A549 (cell line): ENCODE measurements around the gene PRKCZ. TPM values are rescaled to one million over a fixed set of nuclear protein-coding genes. Genes with fewer than 3 reads are reported as not detected.

Source experiments
- ATAC-seq, 2 experiments: fragments of 200-7000 bp in 1 of 2; fragments of >200 bp in 1 of 2; cut with Nextera tagmentation in 1 of 2; cut with Tn5 transposase in 1 of 2; 3 replicates each; pipeline versions ENCODE4 v1.8.0 to v1.9.1; 2018 to 2020; ENCODE audit warnings: mild to moderate bottlenecking in 1 of 2, moderate library complexity in 1 of 2
- CTCF ChIA-PET: fragments of 300-600 bp; sonication (Branson Sonifier 250); formaldehyde crosslinking; extraction: SDS; loops from one replicate; lab custom pipeline; 2021; ENCODE audit warnings: antibody characterized with exemption, inconsistent platforms; lab: Yijun Ruan, JAX
- POLR2A ChIA-PET: fragments of 350-600 bp; formaldehyde crosslinking; extraction: SDS; loops from one replicate; lab custom pipeline; 2021; ENCODE audit warnings: antibody characterized with exemption, inconsistent platforms; lab: Yijun Ruan, JAX
- DNase-seq, 2 experiments: peaks; one replicate each; pipeline versions ENCODE4 v3.0.0 to v3.0.0-alpha.2; 2011 to 2016; ENCODE audit warnings: low read depth in 1 of 2, low spot score in 1 of 2
- FAIRE-seq: peaks from 2 replicates; lab custom pipeline; 2011; peaks lifted over from hg19 to GRCh38; lab: Jason Lieb, UNC
- H3K27ac ChIP-seq, 2 experiments: fragments of >200 bp; sonication (Bioruptor Twin); formaldehyde crosslinking; 3 replicates each; pipeline ENCODE4 v1.5.1; 2016 to 2017
- H3K4me1 ChIP-seq: fragments of >200 bp; sonication (Bioruptor Twin); formaldehyde crosslinking; 3 replicates; pipeline ENCODE4 v1.6.1; 2016
- H3K4me2 ChIP-seq: fragments of >200 bp; sonication (Bioruptor Twin); formaldehyde crosslinking; 3 replicates; pipeline ENCODE4 v1.6.1; 2016
- H3K4me3 ChIP-seq: fragments of >200 bp; sonication (Bioruptor Twin); formaldehyde crosslinking; 3 replicates; pipeline ENCODE4 v1.5.1; 2016
- H3K9me3 ChIP-seq: fragments of >200 bp; sonication (Bioruptor Twin); formaldehyde crosslinking; 3 replicates; pipeline ENCODE4 v1.6.1; 2016
- BHLHE40 ChIP-seq: IDR thresholded peaks from 2 replicates; pipeline ENCODE4 v1.6.1; 2012; ENCODE audit warnings: low read depth, low read length, inconsistent platforms
- CBX8 ChIP-seq: fragments of 200-600 bp; sonication (generic); IDR thresholded peaks from 2 replicates; pipeline ENCODE4 v1.6.1; 2016
- CHD2 ChIP-seq: fragments of 150-350 bp; IDR thresholded peaks from 2 replicates; pipeline ENCODE4 v1.6.1; 2014; ENCODE audit warnings: low read length; ENCODE audit not compliant: partially characterized antibody
- CHD4 ChIP-seq: fragments of 200-600 bp; sonication (generic); IDR thresholded peaks from 2 replicates; pipeline ENCODE4 v1.6.1; 2016; ENCODE audit warnings: antibody characterized with exemption, mild to moderate bottlenecking, borderline replicate concordance
- EHF ChIP-seq: fragments of 250-450 bp; sonication (Bioruptor Pico); IDR thresholded peaks from 2 replicates; pipeline ENCODE4 v1.5.0; 2020; ENCODE audit warnings: mild to moderate bottlenecking
- EHMT2 ChIP-seq: fragments of 200-600 bp; sonication (generic); IDR thresholded peaks from 2 replicates; pipeline ENCODE4 v1.6.1; 2016; ENCODE audit warnings: antibody characterized with exemption, low read depth, mild to moderate bottlenecking, moderate library complexity
- EP300 ChIP-seq, 2 experiments: fragments of >200 bp; sonication (Bioruptor Twin); formaldehyde crosslinking; IDR thresholded peaks; 2 replicates in 1 of 2; 3 replicates in 1 of 2; pipeline ENCODE4 v1.6.1; 2016 to 2017
- ESRRA ChIP-seq: fragments of 150-350 bp; IDR thresholded peaks from 2 replicates; pipeline ENCODE4 v1.6.1; 2014; ENCODE audit warnings: mild to moderate bottlenecking, low read length, borderline replicate concordance
- FOSB ChIP-seq: fragments of 250-450 bp; sonication (Bioruptor Pico); IDR thresholded peaks from 2 replicates; pipeline ENCODE4 v1.5.0; 2020; ENCODE audit warnings: mild to moderate bottlenecking, moderate library complexity
- FOSL2 ChIP-seq, 2 experiments: fragments of 450-650 bp in 1 of 2; fragments of >200 bp in 1 of 2; sonication (Bioruptor Twin) in 1 of 2; formaldehyde crosslinking; IDR thresholded peaks; 2 replicates each; pipeline versions ENCODE4 v1.5.0 to v1.6.1; 2016 to 2020; ENCODE audit warnings: mild to moderate bottlenecking in 1 of 2, moderate library complexity in 1 of 2
- GATA3 ChIP-seq: IDR thresholded peaks from 2 replicates; pipeline ENCODE4 v1.6.1; 2012; ENCODE audit warnings: borderline replicate concordance
- HOXA7 ChIP-seq: fragments of 250-450 bp; sonication (Bioruptor Pico); IDR thresholded peaks from 2 replicates; pipeline ENCODE4 v1.5.0; 2020; ENCODE audit warnings: mild to moderate bottlenecking, moderate library complexity
- HOXB5 ChIP-seq: fragments of 250-450 bp; sonication (Bioruptor Pico); IDR thresholded peaks from 2 replicates; pipeline ENCODE4 v1.5.0; 2020; ENCODE audit warnings: mild to moderate bottlenecking, moderate library complexity
- KDM1A ChIP-seq: fragments of 200-600 bp; sonication (generic); IDR thresholded peaks from 2 replicates; pipeline ENCODE4 v1.6.1; 2016; ENCODE audit warnings: low read depth, mild to moderate bottlenecking
- MAFK ChIP-seq: fragments of 450-650 bp; IDR thresholded peaks from 2 replicates; pipeline ENCODE4 v1.6.1; 2014; ENCODE audit not compliant: partially characterized antibody
- MAZ ChIP-seq: fragments of 150-350 bp; IDR thresholded peaks from 2 replicates; pipeline ENCODE4 v1.6.1; 2014; ENCODE audit warnings: antibody characterized with exemption, low read depth, low read length, borderline replicate concordance
- MYC ChIP-seq: IDR thresholded peaks from 2 replicates; pipeline ENCODE4 v1.6.1; 2012; ENCODE audit warnings: mild to moderate bottlenecking, inconsistent platforms, low read length, improper control_type of control experiment, borderline replicate concordance
- NPAS2 ChIP-seq: fragments of 250-450 bp; sonication (Bioruptor Pico); IDR thresholded peaks from 2 replicates; pipeline ENCODE4 v1.8.0; 2022; ENCODE audit warnings: mild to moderate bottlenecking, moderate library complexity, borderline replicate concordance
- NR3C1 ChIP-seq: fragments of >200 bp; sonication (Bioruptor Twin); formaldehyde crosslinking; IDR thresholded peaks from 3 replicates; pipeline ENCODE4 v1.6.1; 2017
- POLR2AphosphoS2 ChIP-seq: conservative IDR thresholded peaks from 2 replicates; pipeline ENCODE4 v1.6.1; 2012; ENCODE audit warnings: low read length, improper control_type of control experiment, inconsistent platforms
- RAD21 ChIP-seq, 2 experiments: fragments of >200 bp in 1 of 2; sonication (Bioruptor Twin) in 1 of 2; formaldehyde crosslinking in 1 of 2; IDR thresholded peaks in 1 of 2; conservative IDR thresholded peaks in 1 of 2; 2 replicates in 1 of 2; 3 replicates in 1 of 2; pipeline ENCODE4 v1.6.1; 2012 to 2018; ENCODE audit warnings: inconsistent platforms in 1 of 2
- RARB ChIP-seq: fragments of 250-450 bp; sonication (Bioruptor Pico); IDR thresholded peaks from 2 replicates; pipeline ENCODE4 v1.8.0; 2021; ENCODE audit warnings: mild to moderate bottlenecking, moderate library complexity
- RCOR1 ChIP-seq: fragments of 150-350 bp; IDR thresholded peaks from 2 replicates; pipeline ENCODE4 v1.6.1; 2014; ENCODE audit warnings: antibody characterized with exemption, low read length, low read depth
- RFX5 ChIP-seq: fragments of 450-650 bp; IDR thresholded peaks from 2 replicates; pipeline ENCODE4 v1.7.1; 2014; ENCODE audit warnings: antibody characterized with exemption, mild to moderate bottlenecking, moderate library complexity
- SMC3 ChIP-seq: fragments of >200 bp; sonication (Bioruptor Twin); formaldehyde crosslinking; IDR thresholded peaks from 3 replicates; pipeline ENCODE4 v1.6.1; 2018; ENCODE audit warnings: inconsistent platforms
- TFCP2L1 ChIP-seq: fragments of 250-450 bp; sonication (Bioruptor Pico); IDR thresholded peaks from 2 replicates; pipeline ENCODE4 v1.5.0; 2021; ENCODE audit warnings: mild to moderate bottlenecking
- TP53 ChIP-seq: fragments of 250-450 bp; sonication (Bioruptor Pico); IDR thresholded peaks from 2 replicates; pipeline ENCODE4 v1.5.0; 2021; ENCODE audit warnings: mild to moderate bottlenecking, moderate library complexity
- ZC3H11A ChIP-seq: fragments of 450-650 bp; IDR thresholded peaks from 2 replicates; pipeline ENCODE4 v1.6.1; 2014; ENCODE audit warnings: antibody characterized with exemption, mild to moderate bottlenecking
- ZNF302 ChIP-seq: fragments of 250-450 bp; sonication (Bioruptor Pico); IDR thresholded peaks from 2 replicates; pipeline ENCODE4 v1.9.0; 2021; ENCODE audit warnings: inconsistent platforms, mild to moderate bottlenecking, moderate library complexity
- ZSCAN20 ChIP-seq: fragments of 250-450 bp; sonication (Bioruptor Pico); IDR thresholded peaks from 2 replicates; pipeline ENCODE4 v1.8.0; 2022; ENCODE audit warnings: mild to moderate bottlenecking, moderate library complexity
- WGBS: methylation state at CpG from one replicate; pipeline ENCODE4 v1.1.6; 2017; ENCODE audit errors: missing lambda C conversion rate; 5-methylcytosine and 5-hydroxymethylcytosine counted together
- polyA plus RNA-seq, 4 experiments: library from polyadenylated mRNA; depleted of rRNA in 3 of 4; stranded (reverse); fragments of >200 nt; fragmentation: RNase III in 1 of 4; extraction: RNeasy Plus Mini Kit Qiagen cat#74134 plus additional on column Dnase treatment in 1 of 4; gene quantifications; 2 replicates in 3 of 4; 3 replicates in 1 of 4; pipeline ENCODE4 v1.2.3, GENCODE V29; 2011 to 2017
- TF ChIP-seq, protein P1 (sequence below): IDR thresholded peaks from 2 replicates; pipeline ENCODE4 v1.6.1; 2012; ENCODE audit warnings: low read depth, borderline replicate concordance
- TF ChIP-seq, protein P2 (sequence below): fragments of 250-450 bp; sonication (Bioruptor Pico); IDR thresholded peaks from 2 replicates; pipeline ENCODE4 v1.5.0; 2021; ENCODE audit warnings: mild to moderate bottlenecking, moderate library complexity, borderline replicate concordance
- TF ChIP-seq, protein P3 (sequence below): fragments of 150-350 bp; IDR thresholded peaks from 2 replicates; pipeline ENCODE4 v1.6.1; 2014; ENCODE audit warnings: low read depth, mild to moderate bottlenecking, low read length

PRKCZ gene
- polyA plus RNA-seq, 2 of the 4 experiments (the other 2 are of a cell fraction) = 9.5 to 9.8 TPM

DNA sequence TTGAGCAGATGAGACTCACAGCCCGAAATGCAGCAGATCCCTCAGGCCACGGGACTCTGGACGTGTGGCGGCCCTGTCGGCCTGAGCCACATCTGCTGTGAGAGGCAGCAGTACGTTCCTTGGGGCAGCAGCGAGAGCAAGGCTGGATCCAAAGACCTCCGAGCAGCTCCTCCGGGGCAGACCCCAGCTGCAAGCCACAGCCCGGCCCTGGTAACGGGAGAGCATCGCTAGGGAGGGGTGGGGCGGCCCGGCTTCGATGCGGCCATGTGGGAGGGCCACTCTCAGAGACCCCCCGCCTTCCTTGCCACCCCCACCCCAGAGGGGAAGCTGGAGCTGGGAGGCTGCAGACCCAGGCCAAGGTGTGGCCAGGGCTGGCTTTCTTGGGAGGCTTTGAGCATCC, 17.8 kb downstream of the PRKCZ start:
- ChIA-PET POLR2A (no interaction called here), CTCF (interaction anchor here (0.6 to 1.0 kb wide), 3 partner anchors 9 to 107 kb away, joined by 3 read pairs; no protein-coding TSS in a partner anchor)
- H3K4me2 ChIP-seq = no peak overlapping the region
- H3K9me3 ChIP-seq = peaks cover 15% of the 10 kb centered on the region
- no peak for TF ChIP-seq POLR2AphosphoS2
- no peak for TF ChIP-seq EHF (CRISPR knock-in tag)
- TF ChIP-seq, protein P1, sequence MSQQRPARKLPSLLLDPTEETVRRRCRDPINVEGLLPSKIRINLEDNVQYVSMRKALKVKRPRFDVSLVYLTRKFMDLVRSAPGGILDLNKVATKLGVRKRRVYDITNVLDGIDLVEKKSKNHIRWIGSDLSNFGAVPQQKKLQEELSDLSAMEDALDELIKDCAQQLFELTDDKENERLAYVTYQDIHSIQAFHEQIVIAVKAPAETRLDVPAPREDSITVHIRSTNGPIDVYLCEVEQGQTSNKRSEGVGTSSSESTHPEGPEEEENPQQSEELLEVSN = no peak
- TF ChIP-seq ESRRA = no peak
- TF ChIP-seq HOXB5 (CRISPR knock-in tag) = no peak
- no peak for TF ChIP-seq FOSL2 (IDR thresholded peaks at IDR 0.05)
- no peak for TF ChIP-seq FOSL2 (CRISPR knock-in tag; IDR thresholded peaks at IDR 0.05)
- no peak for TF ChIP-seq EP300 (IDR thresholded peaks at IDR 0.05)
- TF ChIP-seq HOXA7 (CRISPR knock-in tag) = no peak
- TF ChIP-seq RCOR1 = no peak
- TF ChIP-seq KDM1A = no peak
- TF ChIP-seq CBX8 = no peak
- no peak for TF ChIP-seq CHD4
- TF ChIP-seq NR3C1 = no peak
- TF ChIP-seq RARB (CRISPR knock-in tag) = no peak
- no peak for TF ChIP-seq NPAS2 (CRISPR knock-in tag)
- TF ChIP-seq BHLHE40 = no peak
- no peak for TF ChIP-seq FOSB
- TF ChIP-seq SMC3 = no peak
- TF ChIP-seq MAZ = no peak
- 83% methylated on average over 2 of the region's 17 CpGs for WGBS
- H3K4me3 ChIP-seq = no peak overlapping the region
- no peak overlapping the region for H3K27ac ChIP-seq
- DNase-seq = no peak
- FAIRE-seq = no peak
- no peak for ATAC-seq
- H3K4me1 ChIP-seq = no peaks in the 10 kb centered on the region

DNA sequence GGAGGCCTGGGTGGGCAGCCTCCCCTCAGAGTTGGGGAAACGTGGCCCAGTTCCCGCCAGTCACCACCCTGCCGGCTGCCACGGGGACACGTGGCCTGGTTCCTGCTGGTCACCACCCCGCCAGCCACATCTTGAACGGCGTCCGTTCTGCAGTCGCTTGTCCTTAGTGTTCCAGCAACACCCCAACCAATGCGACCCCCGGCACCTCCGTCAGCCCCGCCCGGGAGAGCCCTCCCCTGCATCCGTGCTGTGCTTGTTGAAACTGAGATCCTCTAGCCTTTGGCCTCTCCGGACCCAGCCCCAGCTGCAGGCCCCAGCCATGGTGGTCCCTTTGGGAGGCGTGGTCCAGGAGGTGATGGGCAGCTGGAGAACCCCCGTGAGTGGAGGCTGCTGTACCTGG, 18.7 kb downstream of the PRKCZ start:
- Histone ChIP-seq H3K4me3 (no peak overlapping the region), H3K27ac (no peak overlapping the region), H3K9me3 (peaks cover 14% of the 10 kb centered on the region), H3K4me1 (no peaks in the 10 kb centered on the region), H3K4me2 (no peak overlapping the region)
- POLR2A ChIA-PET = no interaction called here
- CTCF ChIA-PET = interaction anchor here (1.0 kb wide), 1 partner anchor 98 kb away, joined by 3 read pairs; no protein-coding TSS in a partner anchor
- no peak for FAIRE-seq
- WGBS = 96% methylated on average over 4 of the region's 19 CpGs
- no peak for DNase-seq
- no peak for ATAC-seq
- TF ChIP-seq EP300 (IDR thresholded peaks at IDR 0.05) (no peak), TP53 (CRISPR knock-in tag) (no peak), TFCP2L1 (CRISPR knock-in tag) (no peak), ESRRA (no peak), CHD2 (no peak), MAFK (no peak), ZSCAN20 (CRISPR knock-in tag) (no peak), GATA3 (no peak), ZNF302 (CRISPR knock-in tag) (no peak), EHMT2 (no peak), RAD21 (conservative IDR thresholded peaks at IDR 0.05 in 1 of 2, IDR thresholded peaks at IDR 0.05 in 1 of 2) (no peak), RCOR1 (no peak), MYC (no peak), BHLHE40 (no peak), RFX5 (no peak), ZC3H11A (no peak)
- TF ChIP-seq, protein P2, sequence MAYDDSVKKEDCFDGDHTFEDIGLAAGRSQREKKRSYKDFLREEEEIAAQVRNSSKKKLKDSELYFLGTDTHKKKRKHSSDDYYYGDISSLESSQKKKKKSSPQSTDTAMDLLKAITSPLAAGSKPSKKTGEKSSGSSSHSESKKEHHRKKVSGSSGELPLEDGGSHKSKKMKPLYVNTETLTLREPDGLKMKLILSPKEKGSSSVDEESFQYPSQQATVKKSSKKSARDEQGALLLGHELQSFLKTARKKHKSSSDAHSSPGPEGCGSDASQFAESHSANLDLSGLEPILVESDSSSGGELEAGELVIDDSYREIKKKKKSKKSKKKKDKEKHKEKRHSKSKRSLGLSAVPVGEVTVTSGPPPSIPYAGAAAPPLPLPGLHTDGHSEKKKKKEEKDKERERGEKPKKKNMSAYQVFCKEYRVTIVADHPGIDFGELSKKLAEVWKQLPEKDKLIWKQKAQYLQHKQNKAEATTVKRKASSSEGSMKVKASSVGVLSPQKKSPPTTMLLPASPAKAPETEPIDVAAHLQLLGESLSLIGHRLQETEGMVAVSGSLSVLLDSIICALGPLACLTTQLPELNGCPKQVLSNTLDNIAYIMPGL (CRISPR knock-in tag) = no peak
- TF ChIP-seq, protein P3, sequence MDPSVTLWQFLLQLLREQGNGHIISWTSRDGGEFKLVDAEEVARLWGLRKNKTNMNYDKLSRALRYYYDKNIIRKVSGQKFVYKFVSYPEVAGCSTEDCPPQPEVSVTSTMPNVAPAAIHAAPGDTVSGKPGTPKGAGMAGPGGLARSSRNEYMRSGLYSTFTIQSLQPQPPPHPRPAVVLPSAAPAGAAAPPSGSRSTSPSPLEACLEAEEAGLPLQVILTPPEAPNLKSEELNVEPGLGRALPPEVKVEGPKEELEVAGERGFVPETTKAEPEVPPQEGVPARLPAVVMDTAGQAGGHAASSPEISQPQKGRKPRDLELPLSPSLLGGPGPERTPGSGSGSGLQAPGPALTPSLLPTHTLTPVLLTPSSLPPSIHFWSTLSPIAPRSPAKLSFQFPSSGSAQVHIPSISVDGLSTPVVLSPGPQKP = no peak
- TF ChIP-seq, protein P1 = no peak
